22Rv1 (cell line): Measurements from ENCODE around the gene METTL27.
"Not testable (repeated sequence)": the region's sequence is repeated elsewhere in the genome, so short reads cannot be mapped to it uniquely, and the experiment has no call there.

Experiments used
- H3K27ac ChIP-seq: fragments of 450-650 bp; 2 replicates; pipeline ENCODE4 v1.5.1; 2017
- ZFX ChIP-seq: fragments of 450-650 bp; IDR thresholded peaks from 2 replicates; pipeline ENCODE4 v1.6.1; 2017; ENCODE audit warnings: antibody characterized with exemption, borderline replicate concordance
- TF ChIP-seq, protein P1 (sequence below): fragments of 450-650 bp; IDR thresholded peaks from 2 replicates; pipeline ENCODE4 v1.5.1; 2017; ENCODE audit warnings: mild to moderate bottlenecking

The METTL27 gene

DNA sequence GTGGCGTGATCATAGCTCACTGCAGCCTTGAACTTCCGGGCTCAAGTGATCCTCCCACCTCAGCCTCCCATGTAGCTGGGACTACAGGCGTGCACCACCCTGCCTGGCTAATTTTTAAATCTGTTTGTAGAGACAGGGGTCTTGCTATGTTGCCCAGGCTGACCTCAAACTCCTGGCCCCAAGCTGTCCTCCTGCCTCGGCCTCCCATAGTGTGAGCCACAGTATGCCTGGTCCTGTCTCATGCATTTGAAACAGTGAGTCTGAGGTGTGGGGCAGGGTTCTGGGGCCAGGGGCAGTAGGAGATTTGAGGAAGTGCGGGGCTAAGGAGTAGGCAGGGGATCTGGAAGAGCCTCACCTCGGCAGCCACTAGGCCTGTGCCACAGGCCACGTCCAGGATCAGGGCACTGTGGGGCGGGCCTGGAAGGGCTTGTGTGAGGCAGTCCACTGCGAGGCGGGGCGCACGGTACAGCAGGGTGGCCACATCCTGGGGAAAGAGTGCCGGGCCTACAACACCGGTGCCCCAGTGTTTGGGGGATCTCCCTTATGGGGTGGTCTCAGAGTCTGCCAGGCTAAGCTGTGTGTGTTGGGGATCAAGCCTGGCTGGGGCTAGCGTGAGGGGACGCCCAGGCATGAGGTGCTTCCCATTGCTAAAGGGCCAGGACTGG lies 1.5 kb downstream of the METTL27 start:
- H3K27ac ChIP-seq, result no peak overlapping the region
- TF ChIP-seq, protein P1, sequence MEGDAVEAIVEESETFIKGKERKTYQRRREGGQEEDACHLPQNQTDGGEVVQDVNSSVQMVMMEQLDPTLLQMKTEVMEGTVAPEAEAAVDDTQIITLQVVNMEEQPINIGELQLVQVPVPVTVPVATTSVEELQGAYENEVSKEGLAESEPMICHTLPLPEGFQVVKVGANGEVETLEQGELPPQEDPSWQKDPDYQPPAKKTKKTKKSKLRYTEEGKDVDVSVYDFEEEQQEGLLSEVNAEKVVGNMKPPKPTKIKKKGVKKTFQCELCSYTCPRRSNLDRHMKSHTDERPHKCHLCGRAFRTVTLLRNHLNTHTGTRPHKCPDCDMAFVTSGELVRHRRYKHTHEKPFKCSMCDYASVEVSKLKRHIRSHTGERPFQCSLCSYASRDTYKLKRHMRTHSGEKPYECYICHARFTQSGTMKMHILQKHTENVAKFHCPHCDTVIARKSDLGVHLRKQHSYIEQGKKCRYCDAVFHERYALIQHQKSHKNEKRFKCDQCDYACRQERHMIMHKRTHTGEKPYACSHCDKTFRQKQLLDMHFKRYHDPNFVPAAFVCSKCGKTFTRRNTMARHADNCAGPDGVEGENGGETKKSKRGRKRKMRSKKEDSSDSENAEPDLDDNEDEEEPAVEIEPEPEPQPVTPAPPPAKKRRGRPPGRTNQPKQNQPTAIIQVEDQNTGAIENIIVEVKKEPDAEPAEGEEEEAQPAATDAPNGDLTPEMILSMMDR, result no peak
- no peak for TF ChIP-seq ZFX

DNA sequence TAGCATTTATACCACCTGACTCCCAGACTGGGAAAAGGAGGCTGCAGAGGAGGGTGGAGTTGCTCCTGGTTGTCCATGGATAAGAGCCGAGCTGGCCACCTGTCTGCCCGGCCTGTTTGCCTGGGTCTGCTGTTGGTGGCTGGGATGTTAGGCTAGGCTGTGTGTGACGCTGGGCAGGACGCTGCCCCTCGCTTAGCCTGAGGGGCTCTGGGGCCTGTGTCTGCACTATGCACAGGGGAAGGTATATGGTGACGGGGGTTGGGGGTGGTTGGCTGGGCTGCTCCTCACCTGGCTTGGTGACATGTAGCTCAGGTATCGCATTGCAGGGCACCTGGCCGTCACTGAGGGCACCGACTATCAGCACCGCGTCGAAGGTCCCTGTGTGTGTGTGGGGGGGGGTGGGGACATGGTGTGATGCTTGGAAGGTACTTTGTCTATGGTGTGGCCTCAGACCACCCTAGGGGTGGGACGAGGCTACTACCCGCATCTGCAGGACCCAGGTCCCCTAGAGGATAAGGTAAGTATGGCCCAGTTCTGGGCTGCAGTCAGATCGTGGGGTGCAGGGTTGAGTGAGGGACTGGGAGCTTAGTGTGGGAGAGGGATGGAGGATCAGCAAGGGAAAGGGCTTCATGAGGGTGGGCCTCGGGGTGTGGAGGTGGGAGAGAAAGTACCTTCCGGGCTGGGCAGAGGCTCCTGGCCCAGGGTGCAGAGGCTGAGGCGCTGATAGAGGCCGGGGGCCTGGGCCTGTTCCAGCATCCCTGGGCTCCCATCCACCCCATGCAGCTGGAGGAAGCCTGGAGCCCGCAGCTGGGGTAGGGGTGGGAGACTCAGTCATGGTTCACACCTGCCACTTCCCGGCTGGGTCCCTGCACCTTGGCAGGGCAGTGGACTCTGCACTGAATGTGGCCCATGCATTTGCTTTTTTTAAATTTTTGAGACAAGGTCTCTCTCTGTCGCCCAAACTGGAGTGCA lies 2.3 kb downstream of the METTL27 start:
- no peak for TF ChIP-seq ZFX
- TF ChIP-seq, protein P1, result no peak
- no peak overlapping the region for H3K27ac ChIP-seq

DNA sequence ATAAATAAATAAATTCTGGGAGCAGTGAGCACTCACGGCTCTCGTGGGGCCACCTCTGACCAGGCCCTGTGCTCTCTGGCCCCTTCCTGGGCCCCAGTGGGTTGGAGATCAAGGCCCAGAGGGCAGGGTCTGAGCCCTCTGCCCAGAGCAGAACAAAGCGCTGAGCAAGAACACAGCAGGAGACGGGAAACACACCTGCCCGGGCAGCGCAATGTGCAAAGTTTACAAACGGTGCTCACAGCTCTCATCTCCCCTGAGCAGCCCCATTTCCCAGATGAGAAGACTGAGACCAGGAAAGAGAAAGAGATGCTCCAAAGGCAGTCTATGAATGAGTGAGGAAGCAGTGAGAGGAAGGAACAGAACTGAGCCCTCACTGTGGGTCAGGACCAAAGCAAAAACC lies 3.0 kb downstream of the METTL27 start:
- no peak for TF ChIP-seq ZFX
- TF ChIP-seq, protein P1, result no peak
- no peak overlapping the region for H3K27ac ChIP-seq

DNA sequence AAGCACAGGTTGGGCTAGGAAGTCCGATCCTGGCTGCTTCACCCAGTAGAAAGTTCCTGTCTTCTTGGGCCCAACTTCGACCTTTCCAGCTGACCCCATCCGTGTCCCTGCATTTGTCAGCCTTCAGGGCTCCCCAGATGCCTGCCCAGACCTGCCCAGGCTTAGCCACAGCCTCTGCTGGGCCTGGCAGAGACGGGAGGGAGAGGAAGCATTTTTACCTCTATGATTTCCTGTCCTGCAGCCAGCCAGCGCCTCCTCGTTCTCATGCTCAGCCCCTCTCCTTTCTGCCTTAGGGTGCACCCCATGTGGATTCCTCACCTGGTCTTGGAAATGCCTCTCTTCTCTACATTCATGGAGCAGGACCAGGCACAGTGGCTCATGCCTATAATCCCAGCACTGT lies 3.7 kb downstream of the METTL27 start:
- TF ChIP-seq, protein P1, result no peak
- no peak for TF ChIP-seq ZFX
- no peak overlapping the region for H3K27ac ChIP-seq

DNA sequence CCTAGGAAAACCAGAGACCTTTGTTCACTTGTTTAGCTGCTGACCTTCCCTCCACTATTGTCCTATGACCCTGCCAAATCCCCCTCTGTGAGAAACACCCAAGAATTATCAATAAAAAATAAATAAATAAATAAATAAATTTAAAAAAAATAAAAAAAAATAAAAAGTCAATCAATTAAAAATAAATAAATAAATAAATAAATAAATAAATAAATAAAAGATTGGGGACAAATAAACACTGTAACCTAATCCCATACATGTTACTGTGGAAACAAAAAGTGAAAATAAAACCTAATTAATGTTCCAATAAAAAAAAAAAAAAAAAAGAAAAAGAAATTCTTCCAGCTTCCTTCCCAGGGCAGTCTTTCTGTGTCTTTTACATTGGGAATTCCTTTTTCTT lies 5.1 kb downstream of the METTL27 start:
- H3K27ac ChIP-seq, result not testable (repeated sequence)

DNA sequence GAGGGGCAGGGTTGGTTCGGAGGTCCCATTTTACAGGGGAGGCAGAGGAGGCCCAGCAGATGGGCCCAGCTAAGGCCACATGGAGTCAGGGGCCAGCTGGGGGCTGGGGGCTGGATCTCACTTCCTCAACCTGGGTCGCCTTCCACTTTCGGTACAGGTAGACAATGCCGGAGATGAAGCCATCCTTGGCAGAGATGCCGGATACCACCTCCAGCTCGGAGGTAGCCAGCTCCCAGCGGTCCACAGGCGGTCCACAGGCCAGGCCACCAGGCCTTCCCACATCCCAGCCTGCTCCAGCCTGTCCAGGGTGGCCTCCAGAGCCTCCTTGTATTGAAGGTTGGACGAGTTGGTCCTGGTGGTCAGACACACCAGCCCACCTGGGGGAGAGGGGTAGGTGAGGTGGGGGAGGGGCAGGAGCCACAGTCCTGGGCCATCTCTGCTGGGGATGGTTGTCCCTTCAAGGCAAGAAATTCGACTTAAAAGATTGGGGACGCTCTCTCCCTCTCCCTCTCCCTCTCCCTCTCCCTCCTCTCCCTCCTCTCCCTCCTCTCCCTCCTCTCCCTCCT lies 7.6 kb downstream of the METTL27 start:
- peak overlapping the region; percentile 100; the same call in 1 of the 2 replicates for H3K27ac ChIP-seq
- TF ChIP-seq ZFX, result no peak
- TF ChIP-seq, protein P1, result no peak

DNA sequence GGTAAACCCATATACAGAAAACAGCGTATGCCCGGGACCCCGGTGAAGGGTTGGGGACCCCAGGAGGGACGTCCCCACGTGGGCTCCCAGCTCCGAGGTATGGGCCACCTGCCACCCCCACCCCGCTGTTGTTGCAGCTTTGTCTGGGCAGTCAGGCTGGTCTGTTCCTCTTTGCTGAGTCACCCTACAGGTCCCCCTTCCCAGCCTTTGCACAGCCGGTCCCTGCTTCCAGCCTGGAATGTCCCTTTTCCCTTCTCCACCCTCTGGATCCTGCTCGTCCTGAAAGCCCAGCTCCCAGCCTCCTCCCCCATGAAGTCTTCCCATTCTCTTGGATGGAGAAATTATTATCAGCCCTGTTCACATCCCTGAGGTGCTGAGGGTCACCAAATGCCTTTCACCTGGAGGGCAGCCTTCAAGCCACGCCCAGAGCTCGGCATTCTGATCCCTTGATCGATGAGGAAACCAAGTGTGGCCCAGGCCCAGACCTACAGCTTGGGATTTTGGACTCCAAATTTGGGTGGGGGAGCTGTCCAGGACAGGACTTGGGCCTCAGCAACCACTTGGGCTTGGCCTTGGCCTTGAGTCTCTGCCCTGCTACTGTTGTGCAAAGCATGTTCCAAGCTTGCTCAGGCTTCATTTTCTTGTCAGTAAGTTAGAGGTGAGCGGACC lies 8.9 kb downstream of the METTL27 start:
- H3K27ac ChIP-seq, result peak overlapping the region; percentile 100
- TF ChIP-seq, protein P1, result no peak
- no peak for TF ChIP-seq ZFX
